ENCODE measurements around the gene RFNG. TPM values are rescaled to one million over a fixed set of nuclear protein-coding genes. Genes with fewer than 3 reads are reported as not detected.

RFNG gene, protein sequence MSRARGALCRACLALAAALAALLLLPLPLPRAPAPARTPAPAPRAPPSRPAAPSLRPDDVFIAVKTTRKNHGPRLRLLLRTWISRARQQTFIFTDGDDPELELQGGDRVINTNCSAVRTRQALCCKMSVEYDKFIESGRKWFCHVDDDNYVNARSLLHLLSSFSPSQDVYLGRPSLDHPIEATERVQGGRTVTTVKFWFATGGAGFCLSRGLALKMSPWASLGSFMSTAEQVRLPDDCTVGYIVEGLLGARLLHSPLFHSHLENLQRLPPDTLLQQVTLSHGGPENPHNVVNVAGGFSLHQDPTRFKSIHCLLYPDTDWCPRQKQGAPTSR
- polyA plus RNA-seq (2013, experiment 1 of 2) = 15.5 TPM
- polyA plus RNA-seq (2013, experiment 2 of 2) = 14.9 TPM

DNA sequence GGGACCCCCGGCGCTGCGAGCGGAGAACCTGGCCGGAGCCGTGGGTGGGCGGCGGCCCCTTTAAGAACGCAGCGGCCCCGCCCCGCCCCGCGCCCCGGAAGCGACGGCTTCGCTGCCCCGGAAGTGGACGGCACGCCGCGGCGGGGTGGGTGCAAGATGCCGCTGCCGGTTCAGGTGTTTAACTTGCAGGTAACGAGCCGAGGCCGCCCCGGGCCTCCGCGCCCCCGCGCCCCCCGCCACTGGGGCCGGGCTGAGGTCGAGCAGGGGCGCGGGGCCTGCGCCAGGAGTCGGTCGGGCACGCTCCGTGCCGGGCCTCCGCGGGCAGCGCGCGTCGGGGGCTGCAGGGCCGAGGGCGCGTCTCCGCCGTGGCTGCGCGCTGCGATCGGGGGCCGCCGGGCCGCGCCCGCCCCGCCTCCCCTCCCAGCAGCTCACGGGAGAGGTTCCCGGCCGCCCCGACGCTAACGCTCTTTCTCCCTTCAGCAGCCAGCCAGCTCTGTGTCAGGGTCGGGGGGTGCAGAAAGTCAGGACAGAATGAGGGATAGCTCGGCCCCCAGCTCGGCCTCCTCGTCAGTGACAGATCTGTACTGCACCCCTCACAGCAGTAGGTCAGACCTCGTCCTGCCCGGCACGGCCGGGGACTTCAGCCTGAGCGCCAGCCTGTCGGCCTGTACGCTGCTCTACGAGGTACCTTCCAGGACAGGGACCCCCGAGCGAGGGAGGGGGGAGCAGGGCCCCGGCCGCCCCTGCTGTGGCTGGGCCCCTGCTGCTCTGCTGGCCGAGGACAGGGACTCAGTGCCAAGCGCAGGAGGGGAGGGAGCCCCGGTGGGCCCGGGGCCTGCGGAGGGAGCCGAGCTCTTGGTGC lies at the start of gene RFNG, which contains the start of gene GPS1:
TSS of gene RFNG (minus strand) at position 36 of the 862 bp plus-strand sequence. CDS start 45 bp downstream, outside the sequence.
TSS of gene GPS1 (plus strand) at position 123 of the 862 bp plus-strand sequence. CDS start at position 157, 34 bp downstream.
- H3K79me2 ChIP-seq (ENCODE audit: control insufficient read depth, insufficient read depth, low read length) = peaks cover 7% of the 10 kb centered on the region
- H3K23ac ChIP-seq (ENCODE audit: low read length) = peak within 1 kb of the TSS; percentile 89
- peaks cover 7% of the 10 kb centered on the region for H3K36me3 ChIP-seq (ENCODE audit: control insufficient read depth, insufficient read depth, low read length)
- peak within 1 kb of the TSS; percentile 82 for H2AK5ac ChIP-seq (ENCODE audit: low read length)
- no peak within 1 kb of the TSS for H4K8ac ChIP-seq (ENCODE audit: low read depth, low read length)
- no peak within 1 kb of the TSS for H2BK15ac ChIP-seq (replicated peaks; ENCODE audit: low read depth)
- H3K18ac ChIP-seq (ENCODE audit: low read length) = no peak within 1 kb of the TSS
- WGBS (ENCODE audit: extremely low coverage, insufficient coverage, low lambda C conversion rate) = no CpG with 5 or more reads among the region's 94 CpGs
- no peak within 1 kb of the TSS for H3K4ac ChIP-seq (ENCODE audit: low read depth, low read length)
- peak; percentile 53 for DNase-seq
- peak within 1 kb of the TSS; percentile 91 for H3K56ac ChIP-seq (ENCODE audit: low read length)
- no peak within 1 kb of the TSS for H2BK120ac ChIP-seq (ENCODE audit: low read depth, low read length)
- H3K4me3 ChIP-seq (ENCODE audit: low read length) = peak within 1 kb of the TSS; percentile 87
- H3K4me1 ChIP-seq (ENCODE audit: control insufficient read depth, low read depth, low read length) = no peaks in the 10 kb centered on the region
- peak within 1 kb of the TSS; percentile 84 for H3K9ac ChIP-seq (ENCODE audit: low read length)
- H3K27ac ChIP-seq (ENCODE audit: low read depth, low read length) = no peak within 1 kb of the TSS
- H3K4me2 ChIP-seq (ENCODE audit: low read length) = peak within 1 kb of the TSS; percentile 67
- no peak within 1 kb of the TSS for H2BK5ac ChIP-seq (ENCODE audit: low read length)
- peaks cover 3% of the 10 kb centered on the region for H3K79me1 ChIP-seq (ENCODE audit: low read length)
- no peak within 1 kb of the TSS for H4K5ac ChIP-seq (ENCODE audit: low read length)
- no peaks in the 10 kb centered on the region for H3K27me3 ChIP-seq (ENCODE audit: insufficient read depth, low read length, poor library complexity)

DNA sequence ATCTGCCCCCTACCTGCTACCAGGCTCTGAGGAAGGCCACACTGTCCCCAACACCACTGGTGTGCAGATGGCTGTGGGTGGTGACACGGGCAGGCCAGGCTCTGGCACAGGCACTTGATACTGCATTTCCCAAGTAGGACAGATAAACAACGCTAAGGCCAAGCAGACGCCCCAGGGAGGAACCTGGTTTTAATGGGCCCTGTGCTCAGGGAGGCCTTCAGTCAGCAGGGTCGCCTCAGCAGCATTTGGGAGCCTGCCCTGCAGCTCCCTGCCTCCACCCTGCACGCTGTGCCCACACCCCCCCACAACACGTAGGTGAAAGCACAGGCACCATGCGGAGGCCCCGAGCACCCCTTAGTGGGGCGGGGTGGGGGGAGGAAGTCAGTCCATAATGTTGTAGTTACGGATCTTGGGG lies 49.7 kb upstream of the RFNG start:
- H3K36me3 ChIP-seq (ENCODE audit: control insufficient read depth, insufficient read depth, low read length) = no peaks in the 10 kb centered on the region
- no CpG with 5 or more reads among the region's 10 CpGs for WGBS (ENCODE audit: extremely low coverage, insufficient coverage, low lambda C conversion rate)
- DNase-seq = no peak
- peaks cover 2% of the 10 kb centered on the region for H3K79me1 ChIP-seq (ENCODE audit: low read length)
- no peak overlapping the region for H2BK5ac ChIP-seq (ENCODE audit: low read length)
- peaks cover 23% of the 10 kb centered on the region for H3K79me2 ChIP-seq (ENCODE audit: control insufficient read depth, insufficient read depth, low read length)
- H3K4me2 ChIP-seq (ENCODE audit: low read length) = no peak overlapping the region
- no peak overlapping the region for H2BK15ac ChIP-seq (replicated peaks; ENCODE audit: low read depth)
- no peak overlapping the region for H3K4me3 ChIP-seq (ENCODE audit: low read length)
- H3K23ac ChIP-seq (ENCODE audit: low read length) = no peak overlapping the region
- H3K27me3 ChIP-seq (ENCODE audit: insufficient read depth, low read length, poor library complexity) = no peaks in the 10 kb centered on the region
- no peak overlapping the region for H3K27ac ChIP-seq (ENCODE audit: low read depth, low read length)
- H3K9ac ChIP-seq (ENCODE audit: low read length) = peak overlapping the region; percentile 17
- H4K8ac ChIP-seq (ENCODE audit: low read depth, low read length) = no peak overlapping the region
- no peak overlapping the region for H3K18ac ChIP-seq (ENCODE audit: low read length)
- H2AK5ac ChIP-seq (ENCODE audit: low read length) = no peak overlapping the region
- peak overlapping the region; percentile 36 for H3K56ac ChIP-seq (ENCODE audit: low read length)
- H3K4me1 ChIP-seq (ENCODE audit: control insufficient read depth, low read depth, low read length) = peaks cover 15% of the 10 kb centered on the region
- no peak overlapping the region for H4K5ac ChIP-seq (ENCODE audit: low read length)
- H3K4ac ChIP-seq (ENCODE audit: low read depth, low read length) = no peak overlapping the region
- H2BK120ac ChIP-seq (ENCODE audit: low read depth, low read length) = no peak overlapping the region

DNA sequence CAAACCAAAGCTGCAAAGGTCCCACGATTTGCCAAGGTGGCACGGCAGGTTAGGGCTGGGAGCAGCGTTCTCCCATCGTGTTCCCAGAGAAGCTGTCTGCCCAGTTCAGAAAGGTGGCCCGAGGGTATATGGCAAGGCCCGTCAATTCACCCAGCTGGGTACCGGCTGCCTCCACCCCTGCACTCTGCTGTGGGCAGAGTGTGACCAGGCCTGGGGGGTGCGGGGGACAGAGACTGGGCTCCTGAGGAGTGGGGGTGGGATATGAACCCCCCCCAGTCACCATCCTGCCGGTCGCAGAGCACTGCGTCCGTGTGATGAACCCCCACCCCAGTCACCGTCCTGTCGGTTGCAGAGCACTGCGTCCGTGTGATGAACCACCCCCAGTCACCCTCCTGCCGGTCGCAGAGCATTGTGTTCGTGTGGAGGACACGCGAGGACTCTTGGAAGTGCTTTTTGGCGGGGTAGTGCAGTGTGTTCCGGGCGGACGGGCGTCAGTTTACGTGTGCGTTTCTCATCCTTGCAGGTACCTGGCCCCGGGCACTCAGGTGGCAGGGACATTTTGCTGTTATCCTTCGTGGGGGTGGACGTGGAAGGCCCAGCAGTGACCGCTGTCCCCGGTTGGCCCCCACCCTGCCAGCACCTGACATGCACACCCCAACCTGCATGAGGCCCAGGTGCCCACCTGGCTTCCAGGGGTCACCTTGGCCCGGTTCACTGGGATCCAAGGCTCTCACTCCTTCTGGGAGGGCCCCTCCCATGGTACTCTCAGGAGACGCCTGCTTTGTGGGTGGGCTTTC lies 49.1 kb upstream of the RFNG start:
- no peak for DNase-seq
- Histone ChIP-seq H2BK5ac (ENCODE audit: low read length) (no peak overlapping the region), H3K23ac (ENCODE audit: low read length) (no peak overlapping the region), H3K4me1 (ENCODE audit: control insufficient read depth, low read depth, low read length) (peaks cover 13% of the 10 kb centered on the region), H3K27ac (ENCODE audit: low read depth, low read length) (no peak overlapping the region), H3K4me2 (ENCODE audit: low read length) (no peak overlapping the region), H3K4me3 (ENCODE audit: low read length) (no peak overlapping the region), H2BK15ac (replicated peaks; ENCODE audit: low read depth) (no peak overlapping the region), H3K18ac (ENCODE audit: low read length) (no peak overlapping the region), H3K4ac (ENCODE audit: low read depth, low read length) (no peak overlapping the region), H3K9ac (ENCODE audit: low read length) (peak overlapping the region; percentile 17), H3K56ac (ENCODE audit: low read length) (peak overlapping the region; percentile 53), H3K36me3 (ENCODE audit: control insufficient read depth, insufficient read depth, low read length) (peaks cover 2% of the 10 kb centered on the region), H4K8ac (ENCODE audit: low read depth, low read length) (no peak overlapping the region), H3K27me3 (ENCODE audit: insufficient read depth, low read length, poor library complexity) (no peaks in the 10 kb centered on the region), H2AK5ac (ENCODE audit: low read length) (no peak overlapping the region), H3K79me2 (ENCODE audit: control insufficient read depth, insufficient read depth, low read length) (peaks cover 29% of the 10 kb centered on the region), H2BK120ac (ENCODE audit: low read depth, low read length) (no peak overlapping the region), H3K79me1 (ENCODE audit: low read length) (peaks cover 2% of the 10 kb centered on the region), H4K5ac (ENCODE audit: low read length) (no peak overlapping the region)
- WGBS (ENCODE audit: extremely low coverage, insufficient coverage, low lambda C conversion rate) = no CpG with 5 or more reads among the region's 35 CpGs

DNA sequence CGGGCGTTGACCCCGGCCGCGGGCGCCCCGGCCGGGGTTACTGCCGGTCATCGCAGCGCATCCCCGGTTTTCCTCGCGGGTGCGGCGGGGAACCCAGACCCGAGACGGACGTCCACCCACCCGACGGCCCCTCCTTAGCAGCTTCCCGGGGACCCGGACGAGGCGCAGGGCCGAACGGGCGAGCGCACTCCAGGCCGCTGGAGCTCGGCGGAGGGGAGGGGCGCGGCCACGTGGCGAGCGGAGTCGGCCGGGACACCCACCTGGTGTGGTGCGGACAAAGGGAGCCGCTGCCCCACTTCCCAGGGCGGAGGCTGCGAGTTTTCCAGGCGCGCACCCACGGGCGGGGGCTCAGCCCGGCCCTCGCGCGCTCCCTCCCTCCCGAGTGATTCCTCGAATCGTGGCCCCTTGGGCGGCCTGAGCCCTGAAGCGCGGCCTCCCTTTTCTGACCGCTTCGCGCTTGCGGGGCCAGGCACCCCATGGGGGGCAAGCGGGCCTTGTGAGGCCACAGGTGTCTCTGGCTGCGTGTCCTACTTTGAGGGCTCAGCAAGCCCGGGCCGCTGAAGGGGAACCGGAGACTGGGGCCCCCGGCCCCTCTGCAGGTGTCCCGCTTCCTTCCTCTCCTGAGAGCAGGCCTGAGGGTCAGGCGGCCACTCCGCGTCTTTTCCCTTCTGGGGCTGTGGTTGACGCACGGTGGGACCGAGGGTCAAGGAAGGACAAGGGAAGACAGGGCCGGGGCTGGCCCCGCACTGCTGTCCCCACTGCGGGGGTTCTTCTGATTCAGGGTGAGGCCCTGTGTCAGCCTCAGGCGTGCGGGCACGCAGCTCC lies 47.5 kb upstream of the RFNG start:
- DNase-seq = no peak
- Histone ChIP-seq H3K4ac (ENCODE audit: low read depth, low read length) (peak overlapping the region; percentile 99), H3K79me1 (ENCODE audit: low read length) (peaks cover 2% of the 10 kb centered on the region), H3K4me3 (ENCODE audit: low read length) (peak overlapping the region; percentile 56), H3K18ac (ENCODE audit: low read length) (peak overlapping the region; percentile 94), H4K5ac (ENCODE audit: low read length) (no peak overlapping the region), H3K56ac (ENCODE audit: low read length) (peak overlapping the region; percentile 96), H2BK120ac (ENCODE audit: low read depth, low read length) (peak overlapping the region; percentile 23), H2AK5ac (ENCODE audit: low read length) (peak overlapping the region; percentile 99), H2BK15ac (replicated peaks; ENCODE audit: low read depth) (no peak overlapping the region), H3K23ac (ENCODE audit: low read length) (peak overlapping the region; percentile 66), H3K4me1 (ENCODE audit: control insufficient read depth, low read depth, low read length) (peaks cover 11% of the 10 kb centered on the region), H3K79me2 (ENCODE audit: control insufficient read depth, insufficient read depth, low read length) (peaks cover 41% of the 10 kb centered on the region), H3K4me2 (ENCODE audit: low read length) (peak overlapping the region; percentile 66), H2BK5ac (ENCODE audit: low read length) (peak overlapping the region; percentile 87), H3K9ac (ENCODE audit: low read length) (peak overlapping the region; percentile 92), H3K27ac (ENCODE audit: low read depth, low read length) (peak overlapping the region; percentile 79), H3K36me3 (ENCODE audit: control insufficient read depth, insufficient read depth, low read length) (peaks cover 6% of the 10 kb centered on the region), H3K27me3 (ENCODE audit: insufficient read depth, low read length, poor library complexity) (no peaks in the 10 kb centered on the region), H4K8ac (ENCODE audit: low read depth, low read length) (peak overlapping the region; percentile 77)
- no CpG with 5 or more reads among the region's 80 CpGs for WGBS (ENCODE audit: extremely low coverage, insufficient coverage, low lambda C conversion rate)

Measured in mesendoderm (in vitro differentiated cells).